Adrenal gland (tissue), 5 donors: Measurements from ENCODE around the gene SERTAD2.

Source experiments
- CTCF ChIP-seq, 6 experiments: fragments of 450-650 bp in 4 of 6; fragments of 200-600 bp in 2 of 6; sonication (generic) in 1 of 6; IDR thresholded peaks; 1 replicate in 5 of 6; 2 replicates in 1 of 6; pipeline versions ENCODE4 v1.5.1 to v1.8.0; 2016 to 2021; ENCODE audit warnings: antibody characterized with exemption in 6 of 6, mild to moderate bottlenecking in 2 of 6, moderate library complexity in 1 of 6
- POLR2A ChIP-seq, 2 donors: fragments of 450-650 bp; IDR thresholded peaks; one replicate each; pipeline ENCODE4 v1.6.1; 2017; ENCODE audit warnings: antibody characterized with exemption in 2 of 2, mild to moderate bottlenecking in 2 of 2, moderate library complexity in 1 of 2
- donor health status: DM: no; HTN: no; CAD: no.

GRCh38 chr2:64587561-64587960 lies 66.2 kb downstream of the SERTAD2 start:
- TF ChIP-seq POLR2A (IDR thresholded peaks at IDR 0.05), result no peak
- no peak for TF ChIP-seq CTCF (IDR thresholded peaks at IDR 0.05)
